Sigmoid colon (tissue), 7 donors: ENCODE results near the gene TMEM200C. TPM values are rescaled to one million over a fixed set of nuclear protein-coding genes. Genes with fewer than 3 reads are reported as not detected.

Experiments
- DNase-seq: peaks from one replicate; pipeline ENCODE4 v3.0.0-alpha.2; 2019
- H3K27ac ChIP-seq, 4 donors: fragments of 200-600 bp; sonication (generic); one replicate each; pipeline ENCODE4 v1.5.1; 2016 to 2019; ENCODE audit warnings: mild to moderate bottlenecking in 1 of 4
- H3K27me3 ChIP-seq, 3 donors: fragments of 200-600 bp; sonication (generic); one replicate each; pipeline ENCODE4 v1.5.1; 2019; ENCODE audit warnings: mild to moderate bottlenecking in 1 of 3
- H3K36me3 ChIP-seq, 4 donors: fragments of 200-600 bp; sonication (generic); one replicate each; pipeline ENCODE4 v1.5.1; 2016 to 2019
- H3K4me1 ChIP-seq, 4 donors: fragments of 200-600 bp; sonication (generic); one replicate each; pipeline ENCODE4 v1.5.1; 2017 to 2019
- H3K4me3 ChIP-seq, 4 donors: fragments of 200-600 bp; sonication (generic); one replicate each; pipeline ENCODE4 v1.5.1; 2017 to 2019; ENCODE audit warnings: mild to moderate bottlenecking in 2 of 4, moderate library complexity in 1 of 4
- H3K9me3 ChIP-seq, 4 donors: fragments of 200-600 bp in 3 of 4; sonication (generic) in 3 of 4; one replicate each; pipeline versions ENCODE4 v1.5.1 to v1.6.1; 2013 to 2019
- EP300 ChIP-seq, 4 donors: sonication (generic); formaldehyde crosslinking; IDR thresholded peaks; one replicate each; pipeline ENCODE4 v1.6.1; 2017; ENCODE audit warnings: antibody characterized with exemption in 4 of 4
- POLR2A ChIP-seq, 2 donors: fragments of 450-650 bp; IDR thresholded peaks; one replicate each; pipeline ENCODE4 v1.6.1; 2016; ENCODE audit warnings: antibody characterized with exemption in 2 of 2, mild to moderate bottlenecking in 2 of 2, moderate library complexity in 2 of 2
- POLR2AphosphoS5 ChIP-seq, 4 donors: sonication (generic); formaldehyde crosslinking; IDR thresholded peaks; one replicate each; pipeline ENCODE4 v1.6.1; 2017; ENCODE audit warnings: antibody characterized with exemption in 4 of 4
- WGBS, 2 donors: extraction: QIAGEN DNeasy Blood & Tissue Kit; methylation state at CpG; one replicate each; pipeline ENCODE4 v1.1.7; 2013; 5-methylcytosine and 5-hydroxymethylcytosine counted together
- intact Hi-C: fragments of 100-400 bp; cut with DNase I; formaldehyde crosslinking; loops from one replicate; pipeline ENCODE4 v1.15.1; 2023
- polyA plus RNA-seq, 3 donors: library from polyadenylated mRNA; stranded (reverse); fragments of 200-250 nt; gene quantifications; one replicate each; pipeline ENCODE4 v1.2.3, GENCODE V29; 2013
- small RNA-seq, 3 donors: library from RNA; depleted of rRNA; stranded (forward); fragments of <200 nt; gene quantifications; one replicate each; pipeline ENCODE3, GENCODE V24; 2016
- total RNA-seq, 4 donors: library from RNA; depleted of rRNA; stranded (reverse); fragments of >200 nt; gene quantifications; one replicate each; pipeline ENCODE4 v1.1.0, GENCODE V29; 2016
- TF ChIP-seq, protein P1 (sequence below), 4 experiments: fragments of 450-650 bp in 3 of 4; fragments of 200-600 bp in 1 of 4; IDR thresholded peaks; one replicate each; pipeline ENCODE4 v1.5.1; 2016 to 2019; ENCODE audit warnings: antibody characterized with exemption in 4 of 4, mild to moderate bottlenecking in 3 of 4, moderate library complexity in 2 of 4
- donor health status: healthy with polysubstance abuse.
- donor health status: Bipolar disorder and iron deficiency.
- donor health status: healthy.

TMEM200C gene
- total and polyA plus RNA-seq, 7 donors: under 0.01 to 0.95 (median 0.58) TPM; not detected in 2

DNA sequence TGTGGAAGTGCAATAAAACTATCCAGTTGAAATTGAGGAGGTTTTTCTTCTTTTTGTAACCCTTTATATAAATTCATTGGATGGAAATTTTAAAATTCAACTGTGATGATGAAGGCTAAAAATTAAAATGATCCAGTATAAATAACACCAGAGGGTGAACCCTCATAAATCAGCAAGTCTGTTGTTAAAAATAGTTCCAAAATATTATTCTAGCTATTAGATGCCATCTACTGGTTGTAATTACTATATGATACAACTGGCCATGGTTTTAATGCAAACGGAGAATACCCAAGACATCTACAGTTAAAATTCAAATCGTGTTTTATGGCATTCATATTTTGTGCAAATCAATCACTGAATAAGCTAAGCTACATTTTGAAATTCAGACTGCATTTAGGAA is 53.8 kb downstream of the TMEM200C start:
- Histone ChIP-seq H3K9me3 (no peaks in the 10 kb centered on the region), H3K36me3 (no peaks in the 10 kb centered on the region), H3K27ac (no peak overlapping the region), H3K4me3 (no peak overlapping the region), H3K4me1 (no peaks in the 10 kb centered on the region), H3K27me3 (no peaks in the 10 kb centered on the region)
- no peak for TF ChIP-seq EP300 (IDR thresholded peaks at IDR 0.05)
- TF ChIP-seq, protein P1, sequence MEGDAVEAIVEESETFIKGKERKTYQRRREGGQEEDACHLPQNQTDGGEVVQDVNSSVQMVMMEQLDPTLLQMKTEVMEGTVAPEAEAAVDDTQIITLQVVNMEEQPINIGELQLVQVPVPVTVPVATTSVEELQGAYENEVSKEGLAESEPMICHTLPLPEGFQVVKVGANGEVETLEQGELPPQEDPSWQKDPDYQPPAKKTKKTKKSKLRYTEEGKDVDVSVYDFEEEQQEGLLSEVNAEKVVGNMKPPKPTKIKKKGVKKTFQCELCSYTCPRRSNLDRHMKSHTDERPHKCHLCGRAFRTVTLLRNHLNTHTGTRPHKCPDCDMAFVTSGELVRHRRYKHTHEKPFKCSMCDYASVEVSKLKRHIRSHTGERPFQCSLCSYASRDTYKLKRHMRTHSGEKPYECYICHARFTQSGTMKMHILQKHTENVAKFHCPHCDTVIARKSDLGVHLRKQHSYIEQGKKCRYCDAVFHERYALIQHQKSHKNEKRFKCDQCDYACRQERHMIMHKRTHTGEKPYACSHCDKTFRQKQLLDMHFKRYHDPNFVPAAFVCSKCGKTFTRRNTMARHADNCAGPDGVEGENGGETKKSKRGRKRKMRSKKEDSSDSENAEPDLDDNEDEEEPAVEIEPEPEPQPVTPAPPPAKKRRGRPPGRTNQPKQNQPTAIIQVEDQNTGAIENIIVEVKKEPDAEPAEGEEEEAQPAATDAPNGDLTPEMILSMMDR (IDR thresholded peaks at IDR 0.05): no peak
- no peak for TF ChIP-seq POLR2AphosphoS5 (IDR thresholded peaks at IDR 0.05)
- intact Hi-C loops: no loop called here
- DNase-seq: no peak
- WGBS, 2 donors: 27 to 56% methylated on average over 2 of the region's 2 CpGs

DNA sequence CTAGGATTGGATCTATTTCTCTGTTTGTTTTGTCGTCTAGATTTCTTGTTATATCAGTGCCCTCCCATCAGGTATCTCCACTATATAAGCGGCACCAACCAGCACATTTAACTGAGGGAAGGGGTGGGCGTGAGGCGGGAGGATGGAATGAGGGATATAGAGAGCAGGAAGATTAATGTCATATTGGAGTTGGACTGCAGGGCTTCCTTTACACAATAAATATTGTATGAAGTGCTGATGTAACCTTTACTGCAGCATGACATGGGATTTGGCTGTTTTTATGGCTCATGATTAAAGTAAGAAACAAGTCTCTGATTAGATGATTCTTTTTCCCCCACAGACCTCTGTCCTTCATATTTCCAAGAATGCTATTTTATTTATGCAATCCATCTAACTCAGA is 54.8 kb downstream of the TMEM200C start:
- Histone ChIP-seq H3K4me1 (no peaks in the 10 kb centered on the region), H3K36me3 (no peaks in the 10 kb centered on the region), H3K27me3 (no peaks in the 10 kb centered on the region), H3K9me3 (no peaks in the 10 kb centered on the region), H3K4me3 (no peak overlapping the region), H3K27ac (no peak overlapping the region)
- DNase-seq: no peak
- intact Hi-C loops: no loop called here
- TF ChIP-seq POLR2AphosphoS5 (IDR thresholded peaks at IDR 0.05): no peak
- no peak for TF ChIP-seq EP300 (IDR thresholded peaks at IDR 0.05)
- no peak for TF ChIP-seq POLR2A (IDR thresholded peaks at IDR 0.05)
- TF ChIP-seq, protein P1 (IDR thresholded peaks at IDR 0.05): no peak
- 56 to 80% methylated on average over 4 of the region's 4 CpGs for WGBS, 2 donors

DNA sequence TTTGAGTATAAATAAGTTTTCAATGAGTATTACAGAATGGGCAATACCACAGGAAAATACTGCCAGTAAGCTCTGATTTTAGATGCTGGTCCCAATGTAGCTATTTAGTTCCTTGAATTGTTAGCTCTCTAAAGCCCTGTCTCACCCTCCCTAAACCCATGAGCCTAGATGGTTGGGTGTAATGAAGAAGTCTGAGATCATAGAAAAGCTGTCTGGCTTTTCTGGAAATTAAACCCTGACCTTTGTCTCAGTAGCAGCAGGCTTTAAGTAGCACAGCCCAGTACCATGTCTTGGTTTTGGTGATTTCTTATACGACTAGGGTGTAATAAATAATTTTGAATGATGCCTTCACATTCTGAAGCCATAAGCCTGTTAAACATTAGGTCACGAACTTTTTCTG is 55.3 kb downstream of the TMEM200C start:
- no peak overlapping the region for H3K27ac ChIP-seq

DNA sequence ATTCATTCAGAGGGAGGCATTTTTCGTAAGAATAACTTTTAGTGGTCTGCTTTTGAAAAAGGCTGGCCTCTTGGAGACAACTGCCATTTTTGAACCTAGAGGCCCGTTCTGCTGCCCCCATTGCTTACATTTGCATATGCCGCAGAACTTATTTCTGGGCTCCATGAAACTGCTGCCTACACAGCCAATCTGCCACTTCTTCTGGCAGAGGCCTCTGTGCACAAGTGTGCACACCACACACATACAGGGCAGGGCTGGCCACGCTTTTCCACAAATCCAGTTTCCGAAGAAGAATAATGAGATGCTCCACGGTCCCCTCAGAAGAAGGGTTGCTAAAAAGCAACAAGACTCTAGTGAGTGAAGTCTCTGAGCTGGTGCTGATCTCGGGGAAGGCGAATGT is 56.2 kb downstream of the TMEM200C start:
- TF ChIP-seq, protein P1 (IDR thresholded peaks at IDR 0.05): no peak
- TF ChIP-seq EP300 (IDR thresholded peaks at IDR 0.05) (no peak), POLR2AphosphoS5 (IDR thresholded peaks at IDR 0.05) (no peak), POLR2A (IDR thresholded peaks at IDR 0.05) (no peak)
- Histone ChIP-seq H3K4me3 (no peak overlapping the region), H3K36me3 (no peaks in the 10 kb centered on the region), H3K27ac (no peak overlapping the region), H3K27me3 (no peaks in the 10 kb centered on the region), H3K4me1 (no peaks in the 10 kb centered on the region), H3K9me3 (no peaks in the 10 kb centered on the region)
- no peak for DNase-seq
- 88 to 91% methylated on average over 8 of the region's 8 CpGs for WGBS, 2 donors
- intact Hi-C loops: no loop called here

More for the DNA sequence above, 55.3 kb downstream of the TMEM200C start:
- H3K4me3 ChIP-seq: no peak overlapping the region
- no peaks in the 10 kb centered on the region for H3K36me3 ChIP-seq
- DNase-seq: no peak
- 37 to 71% methylated on average over 2 of the region's 2 CpGs for WGBS, 2 donors
- no peaks in the 10 kb centered on the region for H3K4me1 ChIP-seq
- TF ChIP-seq POLR2A (IDR thresholded peaks at IDR 0.05): no peak
- TF ChIP-seq EP300 (IDR thresholded peaks at IDR 0.05): no peak
- TF ChIP-seq, protein P1 (IDR thresholded peaks at IDR 0.05): no peak
- TF ChIP-seq POLR2AphosphoS5 (IDR thresholded peaks at IDR 0.05): no peak
- H3K9me3 ChIP-seq: no peaks in the 10 kb centered on the region
- no peaks in the 10 kb centered on the region for H3K27me3 ChIP-seq
- intact Hi-C loops: no loop called here

Small RNA genes within 50 kb of the gene (small RNA-seq; reads per million reads assigned to genes)
- gene MIR3976: 0 reads per million in 3 donors
